Neural crest cell (in vitro differentiated cells): ENCODE results near the gene AMMECR1. TPM values are rescaled to one million over a fixed set of nuclear protein-coding genes. Genes with fewer than 3 reads are reported as not detected.

Source experiments
- DNase-seq: peaks from one replicate; pipeline ENCODE4 v3.0.0; 2021; ENCODE audit warnings: low read depth, mixed read lengths, low spot score
- H3K27ac Mint-ChIP-seq: one replicate; pipeline ENCODE4 v1.8.0; 2021; ENCODE audit warnings: mild to moderate bottlenecking, mixed read lengths; ENCODE audit not compliant: unreplicated experiment
- H3K27me3 Mint-ChIP-seq: 2 replicates; pipeline ENCODE4 v1.8.0; 2021; ENCODE audit warnings: low read depth, mild to moderate bottlenecking, mixed read lengths
- H3K36me3 Mint-ChIP-seq: 2 replicates; pipeline ENCODE4 v1.8.0; 2021; ENCODE audit warnings: low read depth, mild to moderate bottlenecking, mixed read lengths
- H3K4me1 Mint-ChIP-seq: 2 replicates; pipeline ENCODE4 v1.8.0; 2021; ENCODE audit warnings: mixed read lengths
- H3K4me3 Mint-ChIP-seq: one replicate; pipeline ENCODE4 v1.8.0; 2021; ENCODE audit warnings: mild to moderate bottlenecking, mixed read lengths
- H3K9me3 Mint-ChIP-seq: 2 replicates; pipeline ENCODE4 v1.8.0; 2021; ENCODE audit warnings: mixed read lengths
- total RNA-seq: library from RNA; stranded (reverse); gene quantifications from 2 replicates; pipeline ENCODE4 v1.2.1, GENCODE V29; 2021
- TF ChIP-seq, protein P1 (sequence below): fragments of 200-600 bp; sonication (generic); conservative IDR thresholded peaks from 2 replicates; pipeline ENCODE4 v1.5.0; 2021; ENCODE audit warnings: antibody characterized with exemption, mild to moderate bottlenecking

AMMECR1 gene
- total RNA-seq, 1 donor from 2014 or later, result 20.4 TPM

DNA sequence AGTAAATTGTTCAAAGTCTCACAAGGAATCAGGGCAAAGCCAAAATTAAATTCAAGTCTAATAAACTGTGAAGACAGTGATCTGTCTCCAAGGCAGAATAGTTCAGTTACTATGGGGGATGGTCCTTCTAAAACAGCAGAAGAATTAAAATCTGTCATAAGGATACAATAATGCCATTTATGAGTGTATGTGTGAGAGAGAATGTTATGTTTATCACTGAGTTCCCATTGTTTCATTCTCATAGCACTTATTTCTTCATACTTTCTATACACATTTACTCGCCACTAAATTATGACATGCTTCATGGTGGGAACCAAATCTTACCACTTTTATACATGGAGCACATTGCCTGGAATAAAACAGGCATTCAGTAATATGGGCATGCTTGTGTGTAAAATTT is 102.5 kb downstream of the AMMECR1 start:
- DNase-seq, result no peak
- no peaks in the 10 kb centered on the region for H3K27me3 Mint-ChIP-seq
- peaks cover 3% of the 10 kb centered on the region for H3K36me3 Mint-ChIP-seq
- peaks cover 3% of the 10 kb centered on the region for H3K9me3 Mint-ChIP-seq
- TF ChIP-seq, protein P1, sequence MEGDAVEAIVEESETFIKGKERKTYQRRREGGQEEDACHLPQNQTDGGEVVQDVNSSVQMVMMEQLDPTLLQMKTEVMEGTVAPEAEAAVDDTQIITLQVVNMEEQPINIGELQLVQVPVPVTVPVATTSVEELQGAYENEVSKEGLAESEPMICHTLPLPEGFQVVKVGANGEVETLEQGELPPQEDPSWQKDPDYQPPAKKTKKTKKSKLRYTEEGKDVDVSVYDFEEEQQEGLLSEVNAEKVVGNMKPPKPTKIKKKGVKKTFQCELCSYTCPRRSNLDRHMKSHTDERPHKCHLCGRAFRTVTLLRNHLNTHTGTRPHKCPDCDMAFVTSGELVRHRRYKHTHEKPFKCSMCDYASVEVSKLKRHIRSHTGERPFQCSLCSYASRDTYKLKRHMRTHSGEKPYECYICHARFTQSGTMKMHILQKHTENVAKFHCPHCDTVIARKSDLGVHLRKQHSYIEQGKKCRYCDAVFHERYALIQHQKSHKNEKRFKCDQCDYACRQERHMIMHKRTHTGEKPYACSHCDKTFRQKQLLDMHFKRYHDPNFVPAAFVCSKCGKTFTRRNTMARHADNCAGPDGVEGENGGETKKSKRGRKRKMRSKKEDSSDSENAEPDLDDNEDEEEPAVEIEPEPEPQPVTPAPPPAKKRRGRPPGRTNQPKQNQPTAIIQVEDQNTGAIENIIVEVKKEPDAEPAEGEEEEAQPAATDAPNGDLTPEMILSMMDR, result no peak
- no peak overlapping the region for H3K27ac Mint-ChIP-seq
- no peak overlapping the region for H3K4me3 Mint-ChIP-seq
- peaks cover 18% of the 10 kb centered on the region for H3K4me1 Mint-ChIP-seq

DNA sequence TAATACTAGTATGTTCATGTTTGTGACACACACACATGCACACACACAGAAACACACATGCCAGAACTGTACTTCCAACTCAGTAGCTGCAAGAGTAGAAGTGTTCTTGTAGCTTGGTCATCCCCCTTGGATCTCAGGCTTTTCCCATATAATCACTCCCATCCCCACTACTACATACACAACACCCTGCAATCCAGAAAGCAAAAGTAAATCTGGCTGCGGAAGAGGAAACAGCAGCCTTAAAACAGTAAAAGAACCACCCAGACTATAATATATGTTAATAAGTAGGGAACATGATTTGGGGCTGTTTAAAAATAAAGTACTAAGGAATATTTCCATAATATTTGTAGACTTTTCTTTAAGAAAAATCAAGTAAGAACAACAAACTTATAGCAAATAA is 103.2 kb downstream of the AMMECR1 start:
- peaks cover 3% of the 10 kb centered on the region for H3K9me3 Mint-ChIP-seq
- H3K36me3 Mint-ChIP-seq, result peaks cover 3% of the 10 kb centered on the region
- no peaks in the 10 kb centered on the region for H3K27me3 Mint-ChIP-seq
- no peak for DNase-seq
- H3K27ac Mint-ChIP-seq, result no peak overlapping the region
- H3K4me1 Mint-ChIP-seq, result peaks cover 25% of the 10 kb centered on the region
- TF ChIP-seq, protein P1, result no peak
- H3K4me3 Mint-ChIP-seq, result no peak overlapping the region

DNA sequence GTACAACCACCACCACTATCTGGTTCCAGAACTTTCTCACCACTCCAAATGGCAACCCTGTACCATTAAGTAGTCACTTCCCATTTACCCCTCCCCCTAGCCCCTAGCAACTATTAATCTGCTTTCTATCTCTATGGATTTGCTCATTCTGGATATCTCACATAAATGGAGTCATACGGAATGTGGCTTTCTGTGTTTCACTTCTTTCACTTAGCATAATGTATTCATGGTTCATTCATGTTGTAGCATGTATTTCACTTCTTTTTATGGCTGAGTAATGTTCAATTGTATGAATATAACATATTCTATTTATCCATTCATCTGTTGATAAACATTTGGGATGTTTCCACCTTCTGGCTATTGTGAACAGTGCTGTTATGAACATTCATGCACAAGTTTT is 104.7 kb downstream of the AMMECR1 start:
- DNase-seq, result no peak
- Mint-ChIP-seq H3K4me1 (peaks cover 28% of the 10 kb centered on the region), H3K27me3 (no peaks in the 10 kb centered on the region), H3K4me3 (no peak overlapping the region), H3K36me3 (peaks cover 3% of the 10 kb centered on the region), H3K9me3 (no peaks in the 10 kb centered on the region), H3K27ac (no peak overlapping the region)
- TF ChIP-seq, protein P1, result no peak

DNA sequence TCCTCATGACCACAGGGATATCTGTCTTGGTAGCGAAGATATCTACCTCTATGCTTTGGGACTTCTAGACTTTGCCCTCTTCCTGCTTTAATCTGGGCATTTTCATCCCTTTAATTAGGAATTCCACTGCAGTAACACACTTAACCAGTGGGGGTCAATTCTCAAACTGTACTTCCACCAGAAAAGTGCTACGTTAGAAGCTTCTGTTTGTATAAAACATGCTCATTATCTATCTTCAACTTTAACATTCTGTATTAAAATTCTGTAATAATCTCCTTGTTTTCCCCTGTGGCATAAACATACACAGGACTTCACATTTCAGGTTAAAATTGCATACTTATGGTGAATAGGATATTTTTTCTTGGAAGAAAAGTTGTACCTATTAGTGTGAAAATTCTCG is 105.6 kb downstream of the AMMECR1 start:
- Mint-ChIP-seq H3K27ac (no peak overlapping the region), H3K27me3 (no peaks in the 10 kb centered on the region)

DNA sequence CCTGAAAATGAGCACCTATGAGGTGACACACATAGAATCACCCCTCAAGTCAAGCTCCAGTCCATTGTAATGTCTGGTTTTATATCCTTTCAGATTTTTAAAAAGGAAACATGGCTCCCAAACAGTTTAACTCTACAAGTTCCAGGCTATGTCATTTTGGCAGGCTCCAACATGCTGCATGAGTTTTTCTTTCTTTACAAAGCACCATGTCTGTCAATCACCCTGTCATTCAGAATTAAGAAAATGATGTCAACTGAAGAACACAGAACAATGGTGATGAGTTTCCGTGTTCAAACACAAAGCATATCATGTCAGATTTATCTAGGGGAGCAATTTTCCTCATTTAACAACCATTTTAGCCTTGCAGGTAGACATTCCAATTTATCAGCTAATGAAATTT is 106.5 kb downstream of the AMMECR1 start:
- TF ChIP-seq, protein P1, result no peak
- DNase-seq, result no peak

More for the DNA sequence above, 105.6 kb downstream of the AMMECR1 start:
- peaks cover 3% of the 10 kb centered on the region for H3K36me3 Mint-ChIP-seq
- TF ChIP-seq, protein P1, result peak; percentile 52
- H3K4me3 Mint-ChIP-seq, result no peak overlapping the region
- peaks cover 28% of the 10 kb centered on the region for H3K4me1 Mint-ChIP-seq
- H3K9me3 Mint-ChIP-seq, result no peaks in the 10 kb centered on the region
- DNase-seq, result no peak

More for the DNA sequence above, 106.5 kb downstream of the AMMECR1 start:
- Mint-ChIP-seq H3K27me3 (no peaks in the 10 kb centered on the region), H3K4me1 (peaks cover 28% of the 10 kb centered on the region), H3K4me3 (no peak overlapping the region), H3K27ac (no peak overlapping the region), H3K9me3 (no peaks in the 10 kb centered on the region), H3K36me3 (peaks cover 3% of the 10 kb centered on the region)
